Left ventricle myocardium inferior (tissue), 1 donor: ENCODE results near the gene FAM118A. TPM values are rescaled to one million over a fixed set of nuclear protein-coding genes. Genes with fewer than 3 reads are reported as not detected.

ENCODE experiments used
- DNase-seq: peaks from one replicate; pipeline ENCODE4 v3.0.0-alpha.2; 2020
- H3K27ac ChIP-seq: fragments of 200-600 bp; replicated peaks from 2 replicates; pipeline ENCODE4 v1.8.0; 2021
- H3K27me3 ChIP-seq: fragments of 200-600 bp; 2 replicates; pipeline ENCODE4 v1.8.0; 2021; ENCODE audit warnings: low read depth
- H3K36me3 ChIP-seq: fragments of 200-600 bp; 2 replicates; pipeline ENCODE4 v1.8.0; 2021
- H3K4me1 ChIP-seq: fragments of 200-600 bp; 2 replicates; pipeline ENCODE4 v1.8.0; 2021
- H3K4me3 ChIP-seq: fragments of 200-600 bp; 2 replicates; pipeline ENCODE4 v1.8.0; 2021; ENCODE audit warnings: mild to moderate bottlenecking, moderate library complexity
- H3K9me3 ChIP-seq: fragments of 200-600 bp; replicated peaks from 2 replicates; pipeline ENCODE4 v1.8.0; 2021
- CTCF ChIP-seq: fragments of 200-600 bp; IDR thresholded peaks from 2 replicates; pipeline ENCODE4 v1.8.0; 2021; ENCODE audit warnings: antibody characterized with exemption, mild to moderate bottlenecking, borderline replicate concordance
- intact Hi-C: fragments of 100-400 bp; cut with micrococcal nuclease; formaldehyde crosslinking; loops from one replicate; pipeline ENCODE4 v1.11.0; 2022
- total RNA-seq: library from RNA; stranded (reverse); fragmentation: NEBNext Ultra II Directional; extraction: Animal tissue kit (Norgen Biotek cat#: 25700); gene quantifications from one replicate; pipeline ENCODE4 v1.2.1, GENCODE V29; 2021
- donor health status: DM: no; HTN: yes; CAD: no; lungs with severe emphysema.

The FAM118A gene
- total RNA-seq, 1 donor from 2014 or later: 14.1 TPM

GRCh38 chr22:45376009-45376408 lies 66.3 kb downstream of the FAM118A start:
- H3K9me3 ChIP-seq: no peaks in the 10 kb centered on the region
- H3K27ac ChIP-seq: no peak overlapping the region
- no peaks in the 10 kb centered on the region for H3K4me1 ChIP-seq
- no peak overlapping the region for H3K4me3 ChIP-seq
- no peaks in the 10 kb centered on the region for H3K27me3 ChIP-seq
- no peaks in the 10 kb centered on the region for H3K36me3 ChIP-seq
- DNase-seq: no peak
- intact Hi-C loops: no loop called here
- TF ChIP-seq CTCF: no peak

GRCh38 chr22:45376703-45377102 lies 67.0 kb downstream of the FAM118A start:
- intact Hi-C loops: no loop called here
- Histone ChIP-seq H3K4me1 (no peaks in the 10 kb centered on the region), H3K27ac (no peak overlapping the region), H3K9me3 (no peaks in the 10 kb centered on the region), H3K27me3 (no peaks in the 10 kb centered on the region), H3K4me3 (no peak overlapping the region), H3K36me3 (no peaks in the 10 kb centered on the region)
- no peak for TF ChIP-seq CTCF
- DNase-seq: no peak

- no peak for TF ChIP-seq CTCF
- H3K27me3 ChIP-seq: no peaks in the 10 kb centered on the region
- H3K27ac ChIP-seq: no peak overlapping the region
- no peaks in the 10 kb centered on the region for H3K9me3 ChIP-seq
- intact Hi-C loops: no loop called here
- H3K4me3 ChIP-seq: no peak overlapping the region
- DNase-seq: no peak
- H3K4me1 ChIP-seq: no peaks in the 10 kb centered on the region
- no peaks in the 10 kb centered on the region for H3K36me3 ChIP-seq
Observed at GRCh38 chr22:45381348-45381747, 71.6 kb downstream of the FAM118A start.

GRCh38 chr22:45389546-45389945 lies 79.8 kb downstream of the FAM118A start:
- no peaks in the 10 kb centered on the region for H3K9me3 ChIP-seq
- no peaks in the 10 kb centered on the region for H3K36me3 ChIP-seq
- no peak overlapping the region for H3K27ac ChIP-seq
- no peak for TF ChIP-seq CTCF
- DNase-seq: no peak
- intact Hi-C loops: no loop called here
- no peak overlapping the region for H3K4me3 ChIP-seq
- no peaks in the 10 kb centered on the region for H3K27me3 ChIP-seq
- H3K4me1 ChIP-seq: no peaks in the 10 kb centered on the region

Other genes starting within 250 kb of the FAM118A start
- 12.9 TPM for gene NUP50, start 146.0 kb upstream of the FAM118A start, total RNA-seq
- gene KIAA0930, start 69.0 kb upstream of the FAM118A start, total RNA-seq: 18.6 TPM
- not detected for gene UPK3A, start 25.0 kb upstream of the FAM118A start, total RNA-seq
- gene SMC1B, start 103.7 kb downstream of the FAM118A start, total RNA-seq: not detected
- not detected for gene RIBC2, start 103.8 kb downstream of the FAM118A start, total RNA-seq
- gene FBLN1, start 192.9 kb downstream of the FAM118A start, total RNA-seq: 82.8 TPM